ENCODE measurements around the gene RNU1-1. TPM values are rescaled to one million over a fixed set of nuclear protein-coding genes. Genes with fewer than 3 reads are reported as not detected.
"Not testable (repeated sequence)": the region's sequence is repeated elsewhere in the genome, so short reads cannot be mapped to it uniquely, and the experiment has no call there.

RNU1-1 gene
- total RNA-seq, 2 donors from 2014 or later = 1,202 to 2,371 TPM

GRCh38 chr1:16534829-16535456, 20.9 kb upstream of the RNU1-1 start:
- H3K27ac Mint-ChIP-seq; H3K36me3 Mint-ChIP-seq (ENCODE audit: low read depth); H3K9me3 Mint-ChIP-seq; H3K4me1 Mint-ChIP-seq: not testable (repeated sequence)
- Mint-ChIP-seq H3K27me3 (peaks cover 19% of the 10 kb centered on the region), H3K4me3 (peak overlapping the region; percentile 77)
- peak; percentile 75 for ATAC-seq (replicated peaks)

DNA sequence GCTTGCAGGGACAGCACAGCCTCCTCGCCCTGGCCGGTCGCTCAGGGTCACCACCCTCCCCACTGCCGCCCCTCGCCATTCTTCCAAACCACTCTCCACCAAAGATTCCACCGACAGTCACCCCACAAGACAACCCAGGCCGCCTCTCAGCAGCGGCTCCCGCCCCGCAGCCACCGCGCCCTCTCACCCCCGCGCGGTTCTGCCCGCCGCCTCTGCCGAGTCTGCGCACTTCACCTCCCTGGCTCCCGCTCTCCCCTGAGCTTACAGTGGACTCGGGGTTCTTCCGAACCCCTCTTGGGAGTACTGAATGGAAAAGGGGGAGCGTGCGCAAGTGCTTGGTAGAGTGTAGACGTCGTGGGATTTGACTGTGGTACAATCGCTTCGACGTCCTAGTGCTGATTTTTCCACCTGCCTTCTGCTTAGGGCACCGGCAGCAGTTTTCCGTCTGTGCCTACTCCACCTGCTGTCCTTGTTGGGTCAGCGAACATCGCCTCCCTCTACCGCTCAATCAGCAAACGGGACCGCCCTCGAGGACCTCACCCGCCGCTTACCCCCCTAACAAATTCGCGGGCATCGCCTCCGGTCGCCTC, 20.2 kb upstream of the RNU1-1 start:
- H3K4me3 Mint-ChIP-seq = peak overlapping the region; percentile 77

DNA sequence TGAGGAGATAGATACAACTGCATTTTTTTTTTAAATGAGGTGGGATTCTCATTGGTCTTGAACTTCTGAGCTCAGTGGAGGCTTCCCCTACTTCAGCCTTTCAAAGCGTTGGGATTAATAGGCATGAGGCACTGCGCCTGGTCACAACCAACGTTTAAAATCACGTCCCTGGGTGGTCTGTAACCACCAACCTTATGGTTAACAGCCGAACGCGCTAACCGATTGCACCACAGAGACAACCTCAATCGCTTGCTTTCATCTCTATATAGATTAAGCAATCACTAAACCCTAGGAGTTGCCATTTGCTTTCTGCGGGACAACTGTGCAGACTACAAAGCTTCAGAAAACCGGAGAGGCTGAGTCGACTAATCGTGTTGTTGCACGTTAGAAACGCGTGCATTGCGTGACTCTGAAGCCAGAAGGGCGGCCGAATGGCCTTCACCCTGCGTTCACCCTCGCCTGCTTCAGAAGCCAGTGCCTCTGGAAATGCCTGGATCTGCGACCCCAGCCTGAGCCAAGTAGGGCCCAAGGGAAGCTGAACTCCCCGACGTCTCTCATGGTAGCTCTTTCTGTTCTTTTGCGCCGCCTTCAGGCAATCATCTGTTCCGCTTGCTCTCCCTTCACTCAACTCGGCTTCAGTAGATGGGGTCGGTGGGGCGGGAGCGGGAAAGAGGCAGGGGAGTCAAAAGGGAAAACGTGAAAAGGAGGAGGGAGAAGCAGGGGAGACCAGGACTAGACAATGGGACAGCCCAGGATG, 18.3 kb upstream of the RNU1-1 start:
- peaks cover 17% of the 10 kb centered on the region for H3K27me3 Mint-ChIP-seq
- H3K4me1 Mint-ChIP-seq; H3K4me3 Mint-ChIP-seq; H3K9me3 Mint-ChIP-seq; H3K27ac Mint-ChIP-seq; H3K36me3 Mint-ChIP-seq (ENCODE audit: low read depth); ATAC-seq (replicated peaks): not testable (repeated sequence)

More for the DNA sequence above, 20.2 kb upstream of the RNU1-1 start:
- not testable (repeated sequence) for H3K27ac Mint-ChIP-seq; H3K9me3 Mint-ChIP-seq; H3K36me3 Mint-ChIP-seq (ENCODE audit: low read depth); H3K4me1 Mint-ChIP-seq
- peaks cover 19% of the 10 kb centered on the region for H3K27me3 Mint-ChIP-seq
- peak; percentile 40 for ATAC-seq (replicated peaks)

- ATAC-seq (replicated peaks); H3K9me3 Mint-ChIP-seq; H3K4me1 Mint-ChIP-seq; H3K4me3 Mint-ChIP-seq; H3K36me3 Mint-ChIP-seq (ENCODE audit: low read depth); H3K27ac Mint-ChIP-seq: not testable (repeated sequence)
- peaks cover 16% of the 10 kb centered on the region for H3K27me3 Mint-ChIP-seq
Measured at GRCh38 chr1:16528338-16528737, 14.3 kb upstream of the RNU1-1 start.

DNA sequence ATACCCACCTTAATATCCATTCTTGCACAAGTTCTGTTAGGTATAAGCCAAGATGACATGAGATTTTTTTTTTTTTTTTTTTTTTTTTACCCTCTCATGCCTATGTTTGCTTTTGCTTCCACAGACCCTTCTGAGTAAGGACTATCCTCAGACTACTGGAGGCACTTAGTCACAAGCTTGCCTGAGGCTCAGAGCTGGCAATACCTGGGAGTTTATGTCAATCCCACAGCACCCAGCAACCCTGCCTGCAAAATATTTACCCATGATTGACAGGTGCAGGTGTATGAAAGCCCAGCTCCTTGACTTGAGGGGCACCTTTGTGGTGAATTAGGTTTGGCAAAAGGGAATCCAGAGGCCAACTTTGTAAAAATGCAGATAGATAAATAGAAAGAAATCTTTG, 11.7 kb upstream of the RNU1-1 start:
- H3K36me3 Mint-ChIP-seq (ENCODE audit: low read depth); H3K9me3 Mint-ChIP-seq; H3K27me3 Mint-ChIP-seq: not testable (repeated sequence)

GRCh38 chr1:16521679-16522078, 7.6 kb upstream of the RNU1-1 start:
- not testable (repeated sequence) for H3K4me1 Mint-ChIP-seq; H3K27ac Mint-ChIP-seq; H3K4me3 Mint-ChIP-seq; ATAC-seq (replicated peaks); H3K9me3 Mint-ChIP-seq; H3K36me3 Mint-ChIP-seq (ENCODE audit: low read depth)
- peaks cover 32% of the 10 kb centered on the region for H3K27me3 Mint-ChIP-seq

More for the DNA sequence above, 11.7 kb upstream of the RNU1-1 start:
- H3K4me3 Mint-ChIP-seq; H3K4me1 Mint-ChIP-seq; ATAC-seq (replicated peaks); H3K27ac Mint-ChIP-seq: not testable (repeated sequence)

- H3K36me3 Mint-ChIP-seq (ENCODE audit: low read depth) = no peaks in the 10 kb centered on the region
- H3K9me3 Mint-ChIP-seq = no peaks in the 10 kb centered on the region
- no peaks in the 10 kb centered on the region for H3K4me1 Mint-ChIP-seq
- no peak overlapping the region for H3K4me3 Mint-ChIP-seq
- no peak overlapping the region for H3K27ac Mint-ChIP-seq
- no peak for ATAC-seq (replicated peaks)
- peaks cover 32% of the 10 kb centered on the region for H3K27me3 Mint-ChIP-seq
Measured at GRCh38 chr1:16521288-16521583, 7.2 kb upstream of the RNU1-1 start.

- H3K27ac Mint-ChIP-seq; H3K4me1 Mint-ChIP-seq; H3K36me3 Mint-ChIP-seq (ENCODE audit: low read depth); H3K9me3 Mint-ChIP-seq; H3K4me3 Mint-ChIP-seq; ATAC-seq (replicated peaks): not testable (repeated sequence)
- peaks cover 32% of the 10 kb centered on the region for H3K27me3 Mint-ChIP-seq
Measured at GRCh38 chr1:16520435-16521287, 6.6 kb upstream of the RNU1-1 start.

DNA sequence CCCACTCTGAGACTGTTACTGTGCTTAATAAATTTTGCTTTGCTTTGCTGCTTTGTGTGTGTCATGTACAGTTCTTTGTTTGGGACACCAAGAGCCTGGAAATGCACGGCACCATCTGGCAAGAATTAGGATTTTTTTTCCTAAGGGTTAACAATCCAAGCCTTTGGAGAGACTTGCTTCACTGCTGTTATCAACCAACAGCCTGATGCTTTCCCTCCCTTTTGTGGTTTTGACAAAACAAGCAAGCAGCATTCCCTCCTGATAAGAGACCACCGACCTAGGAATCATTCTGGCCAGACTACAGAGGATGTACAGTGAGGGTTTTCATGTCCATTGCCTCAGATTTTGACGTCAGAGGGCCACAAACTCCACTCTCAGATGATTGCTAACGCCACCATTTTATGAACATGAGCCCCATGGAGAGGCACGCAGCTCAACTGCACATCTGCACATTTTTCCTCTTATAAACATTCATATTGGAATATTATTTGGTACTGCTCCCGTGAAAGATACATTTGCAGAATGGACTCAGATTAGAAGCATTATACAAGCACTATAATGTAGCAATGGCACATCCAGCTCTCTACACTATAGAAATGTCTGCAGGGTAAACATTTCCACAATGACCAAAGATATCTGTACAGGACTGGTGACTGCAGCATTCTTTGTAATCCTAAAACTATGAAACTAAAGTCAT, 5.3 kb upstream of the RNU1-1 start:
- H3K4me3 Mint-ChIP-seq; H3K9me3 Mint-ChIP-seq; ATAC-seq (replicated peaks); H3K4me1 Mint-ChIP-seq; H3K36me3 Mint-ChIP-seq (ENCODE audit: low read depth); H3K27ac Mint-ChIP-seq: not testable (repeated sequence)
- peaks cover 29% of the 10 kb centered on the region for H3K27me3 Mint-ChIP-seq

DNA sequence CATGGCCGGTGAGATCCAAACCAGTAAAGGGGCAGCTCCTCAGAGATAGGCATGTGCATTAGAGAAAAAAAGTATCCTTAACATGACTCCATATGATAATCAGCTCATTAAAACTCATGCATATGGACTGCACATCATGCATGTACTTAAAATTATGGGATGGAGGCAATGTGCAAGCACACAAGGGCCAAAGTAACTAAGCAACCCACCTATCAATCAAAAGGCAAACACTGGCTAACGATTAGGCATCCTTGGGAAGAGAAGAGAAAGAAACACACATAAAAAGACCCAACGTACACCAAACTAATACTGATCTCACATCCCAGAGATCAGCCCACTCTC, 4.8 kb upstream of the RNU1-1 start:
- ATAC-seq (replicated peaks); H3K4me3 Mint-ChIP-seq; H3K4me1 Mint-ChIP-seq; H3K27ac Mint-ChIP-seq; H3K36me3 Mint-ChIP-seq (ENCODE audit: low read depth); H3K9me3 Mint-ChIP-seq: not testable (repeated sequence)
- H3K27me3 Mint-ChIP-seq = peaks cover 29% of the 10 kb centered on the region

- not testable (repeated sequence) for ATAC-seq (replicated peaks); H3K9me3 Mint-ChIP-seq; H3K4me3 Mint-ChIP-seq; H3K27ac Mint-ChIP-seq; H3K36me3 Mint-ChIP-seq (ENCODE audit: low read depth); H3K4me1 Mint-ChIP-seq
- H3K27me3 Mint-ChIP-seq = peaks cover 29% of the 10 kb centered on the region
Measured at GRCh38 chr1:16516694-16517410, 2.8 kb upstream of the RNU1-1 start.

- not testable (repeated sequence) for H3K27ac Mint-ChIP-seq; H3K4me1 Mint-ChIP-seq; H3K4me3 Mint-ChIP-seq; H3K9me3 Mint-ChIP-seq; H3K36me3 Mint-ChIP-seq (ENCODE audit: low read depth)
- H3K27me3 Mint-ChIP-seq = peaks cover 11% of the 10 kb centered on the region
- ATAC-seq (replicated peaks) = peak; percentile 98
Measured at GRCh38 chr1:16513412-16514106, 526 bp downstream of the RNU1-1 start.

GRCh38 chr1:16512624-16513411, 1.3 kb downstream of the RNU1-1 start:
- not testable (repeated sequence) for H3K4me1 Mint-ChIP-seq; H3K4me3 Mint-ChIP-seq; H3K9me3 Mint-ChIP-seq; H3K27ac Mint-ChIP-seq; H3K27me3 Mint-ChIP-seq; ATAC-seq (replicated peaks); H3K36me3 Mint-ChIP-seq (ENCODE audit: low read depth)
